Spleen (tissue), 11 donors: Measurements from ENCODE around the gene SPDEF. TPM values are rescaled to one million over a fixed set of nuclear protein-coding genes. Genes with fewer than 3 reads are reported as not detected.

Experiments used
- DNase-seq: peaks from one replicate; pipeline ENCODE4 v3.0.0-alpha.2; 2020
- H3K27ac ChIP-seq, 8 donors: fragments of 200-600 bp; sonication (generic) in 7 of 8; 1 replicate in 4 of 8; 2 replicates in 4 of 8; pipeline versions ENCODE4 v1.5.0 to v1.8.0; 2016 to 2021; ENCODE audit warnings: inconsistent platforms in 4 of 8, mild to moderate bottlenecking in 4 of 8, moderate library complexity in 1 of 8
- H3K27me3 ChIP-seq, 7 donors: fragments of 200-600 bp; sonication (generic) in 6 of 7; replicated peaks in 1 of 7; 1 replicate in 4 of 7; 2 replicates in 3 of 7; pipeline versions ENCODE4 v1.5.0 to v1.8.0; 2016 to 2021; ENCODE audit warnings: inconsistent platforms in 3 of 7, mild to moderate bottlenecking in 1 of 7
- H3K36me3 ChIP-seq, 6 donors: fragments of 200-600 bp; sonication (generic) in 5 of 6; 1 replicate in 4 of 6; 2 replicates in 2 of 6; pipeline versions ENCODE4 v1.5.0 to v1.8.0; 2016 to 2021; ENCODE audit warnings: inconsistent platforms in 2 of 6
- H3K4me1 ChIP-seq, 6 donors: fragments of 200-600 bp; sonication (generic) in 5 of 6; 1 replicate in 3 of 6; 2 replicates in 3 of 6; pipeline versions ENCODE4 v1.5.0 to v1.8.0; 2016 to 2021; ENCODE audit warnings: inconsistent platforms in 3 of 6
- H3K4me3 ChIP-seq, 8 donors: fragments of 200-600 bp; sonication (generic) in 7 of 8; 1 replicate in 4 of 8; 2 replicates in 4 of 8; pipeline versions ENCODE4 v1.5.0 to v1.8.0; 2016 to 2021; ENCODE audit warnings: inconsistent platforms in 4 of 8, mild to moderate bottlenecking in 4 of 8, moderate library complexity in 2 of 8
- H3K9me3 ChIP-seq, 8 donors: fragments of 200-600 bp; sonication (generic) in 7 of 8; 1 replicate in 4 of 8; 2 replicates in 4 of 8; pipeline versions ENCODE4 v1.5.0 to v1.8.0; 2016 to 2021; ENCODE audit warnings: inconsistent platforms in 4 of 8
- CTCF ChIP-seq, 11 experiments: fragments of 200-600 bp in 7 of 11; fragments of 450-650 bp in 4 of 11; sonication (generic) in 4 of 11; IDR thresholded peaks in 8 of 11; conservative IDR thresholded peaks in 3 of 11; 1 replicate in 7 of 11; 2 replicates in 4 of 11; pipeline versions ENCODE4 v1.4.0 to v1.8.0; 2016 to 2021; ENCODE audit warnings: antibody characterized with exemption in 11 of 11, inconsistent platforms in 4 of 11, mild to moderate bottlenecking in 1 of 11
- POLR2A ChIP-seq, 3 donors: fragments of 450-650 bp; IDR thresholded peaks; one replicate each; pipeline ENCODE4 v1.5.1; 2017; ENCODE audit warnings: antibody characterized with exemption in 3 of 3, mild to moderate bottlenecking in 1 of 3
- POLR2AphosphoS5 ChIP-seq, 3 donors: sonication (generic); formaldehyde crosslinking; IDR thresholded peaks; one replicate each; pipeline ENCODE4 v1.5.1; 2017; ENCODE audit warnings: antibody characterized with exemption in 3 of 3
- WGBS, 5 donors: extraction: QIAGEN DNeasy Blood & Tissue Kit in 3 of 5; methylation state at CpG; one replicate each; pipeline versions ENCODE4 v1.1.5 to v1.1.7; 2013 to 2018; 5-methylcytosine and 5-hydroxymethylcytosine counted together
- intact Hi-C: fragments of 100-400 bp; cut with DNase I; formaldehyde crosslinking; loops from one replicate; pipeline ENCODE4 v1.15.0; 2023; ENCODE audit warnings: low total_unique reads
- polyA plus RNA-seq, 3 donors: library from polyadenylated mRNA; stranded (reverse); fragments of 200-250 nt; gene quantifications; one replicate each; pipeline ENCODE4 v1.2.1, GENCODE V29; 2013
- total RNA-seq, 7 donors: library from RNA; depleted of rRNA in 3 of 7; stranded (reverse); fragments of >200 nt in 3 of 7; fragmentation: NEBNext Ultra II Directional in 4 of 7; extraction: Animal tissue kit (Norgen Biotek cat#: 25700) in 4 of 7; gene quantifications; one replicate each; pipeline versions ENCODE4 v1.1.0 to v1.2.1, GENCODE V29; 2016 to 2021
- donor health status: healthy with polysubstance abuse.
- donor health status: DM: no; HTN: no; CAD: no; lungs with moderate emphysema.
- donor health status: DM: no; HTN: no; CAD: no.
- donor health status: Bipolar disorder and iron deficiency.
- donor health status: healthy.
- donor health status: DM: no; HTN: no; CAD: no.
- donor health status: DM: yes; HTN: yes; CAD: no.

The SPDEF gene
- total and polyA plus RNA-seq, 10 donors = 0.03 to 0.32 (median 0.13) TPM; not detected in 7

DNA sequence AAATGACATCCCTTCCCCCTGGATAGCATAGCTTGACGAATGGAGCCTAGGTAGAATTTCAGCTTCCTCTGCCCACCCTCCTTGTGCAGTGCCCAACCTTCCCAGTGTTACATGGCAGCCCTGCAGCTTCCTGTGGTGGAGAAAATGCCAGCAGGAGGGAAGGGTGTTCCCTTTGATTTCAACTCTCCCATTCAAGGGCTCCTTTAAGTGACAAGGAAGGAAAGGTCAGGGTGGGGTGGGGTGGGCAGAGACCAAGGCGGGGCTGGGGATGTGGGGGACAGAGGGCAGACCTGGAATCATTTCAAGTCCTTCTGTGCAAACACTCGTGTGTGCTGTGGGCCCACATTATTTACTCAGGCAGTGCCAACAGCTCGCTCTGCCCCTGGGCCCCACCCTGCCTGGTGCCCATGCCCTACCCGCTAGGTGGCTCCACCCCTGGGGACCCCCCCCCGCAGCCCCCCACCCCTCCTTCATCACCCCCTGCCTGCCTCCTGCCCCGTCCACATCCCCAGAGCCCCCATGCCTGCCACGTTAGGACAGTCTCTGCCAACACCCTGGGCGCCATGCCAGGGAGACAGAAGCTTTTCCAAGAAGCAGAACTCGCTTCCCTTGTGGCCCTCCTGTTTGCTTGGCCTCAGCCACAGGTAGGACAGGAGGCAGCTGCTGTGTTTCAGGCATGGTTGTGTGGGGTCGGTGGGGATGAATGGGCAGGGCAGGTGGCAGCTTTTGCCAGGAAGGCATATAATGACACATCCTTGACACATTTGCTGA is 9.4 kb downstream of the SPDEF start:
- Histone ChIP-seq H3K36me3 (no peaks in the 10 kb centered on the region), H3K4me3 (no peak overlapping the region), H3K9me3 (no peaks in the 10 kb centered on the region), H3K27ac (no peak overlapping the region), H3K27me3 (peaks cover 0 to 11% (median 0%) of the 10 kb centered on the region in 7 donors), H3K4me1 (peaks cover 0 to 17% (median 0%) of the 10 kb centered on the region in 6 donors)
- 24 to 38% (median 27%) methylated on average over 10 to 11 of the region's 11 CpGs for WGBS, 5 donors
- intact Hi-C loops = no loop called here
- no peak for DNase-seq
- TF ChIP-seq POLR2A (IDR thresholded peaks at IDR 0.05) (no peak), CTCF (IDR thresholded peaks at IDR 0.05 in 8 of 11, conservative IDR thresholded peaks at IDR 0.05 in 3 of 11) (no peak), POLR2AphosphoS5 (IDR thresholded peaks at IDR 0.05) (no peak)

DNA sequence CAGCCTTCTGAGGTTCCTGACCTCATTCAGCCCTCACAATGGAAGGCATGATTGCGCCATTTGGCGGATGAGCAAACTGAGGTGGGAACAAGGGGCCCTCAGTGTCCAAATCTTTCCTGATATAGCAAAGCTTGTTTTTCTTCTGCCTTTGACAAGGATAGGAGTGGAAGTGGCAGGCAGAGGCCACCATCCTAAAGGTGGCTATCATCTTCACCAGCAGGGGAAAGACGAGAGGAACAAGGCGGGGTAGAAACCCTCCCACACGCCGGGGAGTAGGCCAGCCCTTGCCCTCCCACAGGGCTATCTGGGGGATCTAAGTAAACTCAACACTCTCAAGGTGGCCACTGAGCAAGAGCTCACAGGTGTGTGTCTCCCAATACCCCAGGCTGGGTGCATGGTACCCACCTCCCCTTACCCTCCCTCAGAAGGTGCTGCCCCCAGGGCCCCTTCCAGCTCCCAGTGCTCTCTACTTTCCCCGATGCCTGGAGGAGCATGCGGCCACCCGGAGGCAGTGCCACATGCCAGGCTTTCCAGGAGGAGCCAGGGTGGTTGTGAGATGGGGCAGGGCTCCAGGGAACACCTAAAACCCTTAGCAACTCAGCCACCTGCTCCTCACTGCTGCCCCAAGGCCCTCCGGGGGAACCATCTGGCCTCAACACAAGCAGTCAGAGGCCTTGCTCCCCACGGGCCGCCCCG is 11.2 kb downstream of the SPDEF start:
- intact Hi-C loops = no loop called here
- WGBS, 5 donors = 84 to 92% (median 91%) methylated on average over 12 to 13 of the region's 13 CpGs
- H3K36me3 ChIP-seq = no peaks in the 10 kb centered on the region
- no peak overlapping the region for H3K4me3 ChIP-seq
- peaks cover 0 to 17% (median 0%) of the 10 kb centered on the region in 6 donors for H3K4me1 ChIP-seq
- H3K27me3 ChIP-seq = no peaks in the 10 kb centered on the region
- TF ChIP-seq POLR2AphosphoS5 (IDR thresholded peaks at IDR 0.05) (no peak), POLR2A (IDR thresholded peaks at IDR 0.05) (no peak), CTCF (IDR thresholded peaks at IDR 0.05 in 8 of 11, conservative IDR thresholded peaks at IDR 0.05 in 3 of 11) (no peak)
- H3K9me3 ChIP-seq = no peaks in the 10 kb centered on the region
- DNase-seq = no peak
- H3K27ac ChIP-seq = no peak overlapping the region

DNA sequence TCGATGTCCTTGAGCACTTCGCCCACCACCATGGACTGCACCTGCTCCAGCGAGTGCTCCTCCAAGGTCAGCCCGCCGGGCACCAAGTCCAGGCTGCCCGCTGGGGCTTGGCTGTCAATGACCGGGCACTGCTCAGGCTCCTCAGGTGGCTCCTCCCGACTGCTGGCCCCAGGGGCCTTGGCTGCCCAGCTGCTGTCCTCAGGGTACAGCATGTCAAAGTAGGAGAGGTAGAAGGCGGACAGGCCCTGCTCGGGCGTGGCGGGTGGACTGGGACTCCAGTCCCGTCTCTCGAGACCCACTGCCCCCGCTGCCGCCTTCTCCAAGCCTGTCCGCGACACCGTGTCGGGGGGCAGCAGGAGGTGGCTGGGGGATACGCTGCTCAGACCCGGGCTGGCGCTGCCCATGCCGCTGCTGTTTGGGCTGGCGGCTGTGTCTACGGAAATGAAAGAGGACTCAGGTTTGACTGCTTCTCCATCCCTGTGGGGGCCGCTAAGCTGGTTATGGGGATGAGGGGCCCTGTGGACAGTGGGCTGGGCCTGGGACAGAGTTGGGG is 12.0 kb downstream of the SPDEF start:
- WGBS, 5 donors = 90 to 95% (median 95%) methylated on average over 3 to 27 of the region's 27 CpGs
- Histone ChIP-seq H3K27me3 (no peaks in the 10 kb centered on the region), H3K4me1 (peaks cover 0 to 17% (median 0%) of the 10 kb centered on the region in 6 donors), H3K36me3 (no peaks in the 10 kb centered on the region), H3K9me3 (no peaks in the 10 kb centered on the region), H3K4me3 (no peak overlapping the region), H3K27ac (no peak overlapping the region)
- intact Hi-C loops = no loop called here
- no peak for DNase-seq
- TF ChIP-seq CTCF (IDR thresholded peaks at IDR 0.05 in 8 of 11, conservative IDR thresholded peaks at IDR 0.05 in 3 of 11) = no peak
- TF ChIP-seq POLR2A (IDR thresholded peaks at IDR 0.05) = no peak
- no peak for TF ChIP-seq POLR2AphosphoS5 (IDR thresholded peaks at IDR 0.05)

DNA sequence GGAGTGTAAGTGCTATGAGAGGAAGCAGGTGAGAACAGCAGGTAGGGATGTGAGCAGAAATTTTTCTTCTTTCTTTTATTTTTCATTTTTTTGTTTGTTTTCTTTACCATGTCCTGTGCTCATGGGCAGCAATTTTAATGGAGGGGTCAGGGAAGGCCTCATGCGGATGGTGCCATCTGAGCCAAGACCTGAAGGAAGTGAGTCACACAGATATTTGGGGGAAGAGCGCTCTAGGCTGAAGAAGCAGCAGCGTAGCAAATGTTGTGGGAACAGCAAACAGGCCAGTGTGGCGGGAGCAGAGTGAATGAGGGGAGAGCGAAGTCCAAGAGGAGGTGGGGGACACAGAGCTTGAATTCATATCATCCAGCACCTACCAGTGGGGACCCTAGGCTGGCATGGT is 12.7 kb downstream of the SPDEF start:
- H3K9me3 ChIP-seq = no peaks in the 10 kb centered on the region
- no peaks in the 10 kb centered on the region for H3K36me3 ChIP-seq
- peaks cover 0 to 17% (median 0%) of the 10 kb centered on the region in 6 donors for H3K4me1 ChIP-seq
- intact Hi-C loops = no loop called here
- WGBS, 5 donors = 66 to 79% (median 68%) methylated on average over 5 of the region's 5 CpGs
- no peak overlapping the region for H3K4me3 ChIP-seq
- H3K27ac ChIP-seq = no peak overlapping the region
- no peak for DNase-seq
- no peaks in the 10 kb centered on the region for H3K27me3 ChIP-seq
- TF ChIP-seq CTCF (IDR thresholded peaks at IDR 0.05 in 8 of 11, conservative IDR thresholded peaks at IDR 0.05 in 3 of 11) = no peak
- no peak for TF ChIP-seq POLR2AphosphoS5 (IDR thresholded peaks at IDR 0.05)
- TF ChIP-seq POLR2A (IDR thresholded peaks at IDR 0.05) = no peak
